MG63 (cell line): ENCODE results near the gene ABLIM1. TPM values are rescaled to one million over a fixed set of nuclear protein-coding genes. Genes with fewer than 3 reads are reported as not detected.

Source experiments
- DNase-seq: peaks from one replicate; pipeline ENCODE4 v3.0.0-alpha.2; 2020
- H3K27me3 ChIP-seq: fragments of 250-450 bp; sonication (Bioruptor Pico); 2 replicates; pipeline ENCODE4 v1.5.1; 2020; ENCODE audit warnings: mild to moderate bottlenecking, moderate library complexity
- H3K36me3 ChIP-seq: fragments of 250-450 bp; sonication (Bioruptor Pico); 2 replicates; pipeline ENCODE4 v1.5.1; 2020; ENCODE audit warnings: mild to moderate bottlenecking, moderate library complexity
- H3K4me3 ChIP-seq: fragments of 250-450 bp; sonication (Bioruptor Pico); 2 replicates; pipeline ENCODE4 v1.5.1; 2020; ENCODE audit warnings: mild to moderate bottlenecking, moderate library complexity
- H3K9me3 ChIP-seq: fragments of 250-450 bp; sonication (Bioruptor Pico); 2 replicates; pipeline ENCODE4 v1.5.1; 2020; ENCODE audit warnings: mild to moderate bottlenecking, moderate library complexity
- total RNA-seq: library from RNA; depleted of rRNA; stranded (reverse); fragments of >200 nt; shearing (Covaris generic); gene quantifications from 2 replicates; pipeline ENCODE4 v1.2.3, GENCODE V29; 2014; ENCODE audit warnings: low replicate concordance

Gene ABLIM1
- total RNA-seq, 1 experiment from 2014 or later: 19.4 TPM

- no peaks in the 10 kb centered on the region for H3K27me3 ChIP-seq
- H3K4me3 ChIP-seq: no peak overlapping the region
- H3K9me3 ChIP-seq: 0 out of 2 replicates have a peak, but pooled peaks cover 2% of the 10 kb centered on the region
- peaks cover 61% of the 10 kb centered on the region for H3K36me3 ChIP-seq
- DNase-seq: no peak
These were observed 64.8 kb downstream of the ABLIM1 start for GRCh38 chr10:114593240-114593792.

- H3K9me3 ChIP-seq: 0 out of 2 replicates have a peak, but pooled peaks cover 2% of the 10 kb centered on the region
- no peak overlapping the region for H3K4me3 ChIP-seq
- H3K36me3 ChIP-seq: peaks cover 58% of the 10 kb centered on the region
- no peak for DNase-seq
- H3K27me3 ChIP-seq: no peaks in the 10 kb centered on the region
These were observed 67.1 kb downstream of the ABLIM1 start for GRCh38 chr10:114590993-114591392.

- Histone ChIP-seq H3K9me3 (no peaks in the 10 kb centered on the region), H3K27me3 (no peaks in the 10 kb centered on the region), H3K4me3 (no peak overlapping the region), H3K36me3 (peaks cover 11% of the 10 kb centered on the region)
- no peak for DNase-seq
These were observed 73.7 kb downstream of the ABLIM1 start for GRCh38 chr10:114584419-114584818.

GRCh38 chr10:114581071-114581470, 77.0 kb downstream of the ABLIM1 start:
- H3K4me3 ChIP-seq: no peak overlapping the region
- DNase-seq: no peak

GRCh38 chr10:114577133-114577532, 80.9 kb downstream of the ABLIM1 start:
- peaks cover 13% of the 10 kb centered on the region for H3K36me3 ChIP-seq
- DNase-seq: peak; percentile 49
- H3K4me3 ChIP-seq: no peak overlapping the region
- no peaks in the 10 kb centered on the region for H3K27me3 ChIP-seq
- H3K9me3 ChIP-seq: no peaks in the 10 kb centered on the region

More at GRCh38 chr10:114581071-114581470, 77.0 kb downstream of the ABLIM1 start:
- Histone ChIP-seq H3K36me3 (peaks cover 3% of the 10 kb centered on the region), H3K27me3 (no peaks in the 10 kb centered on the region), H3K9me3 (no peaks in the 10 kb centered on the region)

- no peak overlapping the region for H3K4me3 ChIP-seq
- no peaks in the 10 kb centered on the region for H3K27me3 ChIP-seq
- no peaks in the 10 kb centered on the region for H3K9me3 ChIP-seq
- no peak for DNase-seq
- H3K36me3 ChIP-seq: peaks cover 13% of the 10 kb centered on the region
These were observed 81.4 kb downstream of the ABLIM1 start for GRCh38 chr10:114576716-114577115.

GRCh38 chr10:114576132-114576487, 82.0 kb downstream of the ABLIM1 start:
- Histone ChIP-seq H3K4me3 (no peak overlapping the region), H3K27me3 (no peaks in the 10 kb centered on the region), H3K36me3 (peaks cover 15% of the 10 kb centered on the region), H3K9me3 (no peaks in the 10 kb centered on the region)
- no peak for DNase-seq

GRCh38 chr10:114575417-114576131, 82.5 kb downstream of the ABLIM1 start:
- Histone ChIP-seq H3K36me3 (peaks cover 20% of the 10 kb centered on the region), H3K4me3 (no peak overlapping the region), H3K9me3 (no peaks in the 10 kb centered on the region), H3K27me3 (no peaks in the 10 kb centered on the region)
- DNase-seq: peak; percentile 43

- Histone ChIP-seq H3K27me3 (no peaks in the 10 kb centered on the region), H3K36me3 (peaks cover 30% of the 10 kb centered on the region), H3K9me3 (no peaks in the 10 kb centered on the region), H3K4me3 (no peak overlapping the region)
- DNase-seq: no peak
These were observed 84.6 kb downstream of the ABLIM1 start for GRCh38 chr10:114573330-114574045.

- peak; percentile 56 for DNase-seq
- H3K27me3 ChIP-seq: no peaks in the 10 kb centered on the region
- H3K9me3 ChIP-seq: no peaks in the 10 kb centered on the region
- peaks cover 39% of the 10 kb centered on the region for H3K36me3 ChIP-seq
- H3K4me3 ChIP-seq: no peak overlapping the region
These were observed 86.6 kb downstream of the ABLIM1 start for GRCh38 chr10:114571316-114571999.

- Histone ChIP-seq H3K4me3 (no peak overlapping the region), H3K27me3 (no peaks in the 10 kb centered on the region), H3K36me3 (peaks cover 41% of the 10 kb centered on the region), H3K9me3 (no peaks in the 10 kb centered on the region)
- DNase-seq: no peak
These were observed 92.0 kb downstream of the ABLIM1 start for GRCh38 chr10:114566064-114566463.

- Histone ChIP-seq H3K4me3 (no peak overlapping the region), H3K36me3 (peaks cover 41% of the 10 kb centered on the region), H3K9me3 (no peaks in the 10 kb centered on the region; the same call in 1 of the 2 replicates), H3K27me3 (no peaks in the 10 kb centered on the region)
- peak; percentile 25 for DNase-seq
These were observed 93.0 kb downstream of the ABLIM1 start for GRCh38 chr10:114565066-114565465.

GRCh38 chr10:114561008-114561523, 97.0 kb downstream of the ABLIM1 start:
- H3K9me3 ChIP-seq: peaks cover 19% of the 10 kb centered on the region
- H3K27me3 ChIP-seq: no peaks in the 10 kb centered on the region
- peaks cover 50% of the 10 kb centered on the region for H3K36me3 ChIP-seq
- no peak for DNase-seq
- H3K4me3 ChIP-seq: no peak overlapping the region

GRCh38 chr10:114560144-114560543, 97.9 kb downstream of the ABLIM1 start:
- peaks cover 54% of the 10 kb centered on the region for H3K36me3 ChIP-seq
- H3K4me3 ChIP-seq: no peak overlapping the region
- H3K27me3 ChIP-seq: no peaks in the 10 kb centered on the region
- H3K9me3 ChIP-seq: peaks cover 19% of the 10 kb centered on the region
- no peak for DNase-seq

GRCh38 chr10:114559636-114560035, 98.4 kb downstream of the ABLIM1 start:
- DNase-seq: no peak
- H3K4me3 ChIP-seq: no peak overlapping the region
- H3K9me3 ChIP-seq: peaks cover 19% of the 10 kb centered on the region
- H3K36me3 ChIP-seq: peaks cover 50% of the 10 kb centered on the region
- H3K27me3 ChIP-seq: no peaks in the 10 kb centered on the region

GRCh38 chr10:114557854-114558253, 100.2 kb downstream of the ABLIM1 start:
- H3K4me3 ChIP-seq: no peak overlapping the region

More at GRCh38 chr10:114557854-114558253, 100.2 kb downstream of the ABLIM1 start:
- Histone ChIP-seq H3K27me3 (no peaks in the 10 kb centered on the region), H3K9me3 (peaks cover 19% of the 10 kb centered on the region), H3K36me3 (peaks cover 48% of the 10 kb centered on the region)
- DNase-seq: no peak
